HG03521 (cell line): ENCODE measurements around the gene GPC3.
"Not testable (repeated sequence)": the region's sequence is repeated elsewhere in the genome, so short reads cannot be mapped to it uniquely, and the experiment has no call there.

Experiments used
- ATAC-seq: cut with Tn5 transposase; IDR thresholded peaks from one replicate; pipeline ENCODE4 v1.9.1; 2021; ENCODE audit warnings: mild to moderate bottlenecking, moderate library complexity; ENCODE audit not compliant: unreplicated experiment

Gene GPC3

DNA sequence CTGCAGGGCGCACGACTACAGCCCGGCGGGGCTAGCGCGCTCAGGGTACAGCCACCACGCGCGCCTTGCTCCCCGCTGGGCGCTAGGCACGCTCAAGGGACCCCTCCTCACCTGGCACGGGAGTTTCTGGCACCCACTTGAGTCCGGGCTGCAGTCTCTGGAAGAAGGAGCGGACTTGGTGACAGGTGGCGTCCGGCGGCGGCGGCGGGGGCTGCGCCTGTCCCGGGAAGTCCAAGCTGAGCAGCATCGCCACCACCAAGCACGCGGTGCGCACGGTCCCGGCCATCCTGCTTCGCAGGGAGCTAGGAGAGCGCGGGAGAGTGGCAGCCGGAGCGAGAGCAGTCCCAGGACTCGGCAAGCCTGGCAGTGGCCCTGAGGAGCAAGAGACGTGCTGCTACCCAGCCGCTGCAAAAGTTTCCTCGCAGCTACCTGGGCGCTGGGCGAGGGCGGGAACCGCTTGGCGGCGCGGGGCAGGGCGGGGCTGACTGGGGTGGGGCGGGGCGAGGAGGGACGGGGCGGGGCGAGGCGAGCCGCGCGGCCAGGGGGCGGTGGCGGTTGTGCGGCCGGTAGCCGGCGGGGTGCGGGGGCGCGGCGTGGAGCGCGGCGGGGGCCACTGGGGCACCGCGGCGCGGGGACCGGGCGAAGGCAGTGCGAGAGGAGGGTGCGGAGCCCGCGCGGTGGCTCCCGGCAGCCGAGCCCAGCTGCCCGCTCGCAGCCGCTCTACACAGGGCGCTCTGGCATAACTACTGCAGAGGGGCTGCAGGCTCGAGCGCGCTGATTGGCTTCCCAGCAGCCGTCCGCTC lies at the start of gene GPC3:
TSS of gene GPC3 (minus strand) at position 431 of the 803 bp plus-strand sequence.
- ATAC-seq = peak; percentile 70

DNA sequence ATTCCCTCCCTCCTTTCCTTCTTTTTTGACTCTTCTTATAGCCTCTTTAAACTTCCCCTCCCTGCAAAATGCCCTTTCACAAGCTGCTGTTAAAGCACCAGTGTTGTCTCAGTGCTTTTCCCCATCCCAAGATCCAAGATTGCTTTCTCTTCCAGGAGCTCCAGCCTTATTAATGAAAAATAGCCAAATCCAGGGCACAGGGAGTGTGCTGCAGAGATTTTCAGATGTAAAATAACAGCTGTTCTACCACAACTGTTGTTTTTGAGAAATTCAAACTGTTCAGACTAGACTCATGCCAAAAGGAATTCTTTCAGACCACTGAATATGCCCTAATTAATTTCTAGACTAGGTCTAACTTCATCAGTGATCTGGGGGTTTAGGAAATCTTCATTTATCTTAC lies 47.0 kb upstream of the GPC3 start:
- no peak for ATAC-seq

DNA sequence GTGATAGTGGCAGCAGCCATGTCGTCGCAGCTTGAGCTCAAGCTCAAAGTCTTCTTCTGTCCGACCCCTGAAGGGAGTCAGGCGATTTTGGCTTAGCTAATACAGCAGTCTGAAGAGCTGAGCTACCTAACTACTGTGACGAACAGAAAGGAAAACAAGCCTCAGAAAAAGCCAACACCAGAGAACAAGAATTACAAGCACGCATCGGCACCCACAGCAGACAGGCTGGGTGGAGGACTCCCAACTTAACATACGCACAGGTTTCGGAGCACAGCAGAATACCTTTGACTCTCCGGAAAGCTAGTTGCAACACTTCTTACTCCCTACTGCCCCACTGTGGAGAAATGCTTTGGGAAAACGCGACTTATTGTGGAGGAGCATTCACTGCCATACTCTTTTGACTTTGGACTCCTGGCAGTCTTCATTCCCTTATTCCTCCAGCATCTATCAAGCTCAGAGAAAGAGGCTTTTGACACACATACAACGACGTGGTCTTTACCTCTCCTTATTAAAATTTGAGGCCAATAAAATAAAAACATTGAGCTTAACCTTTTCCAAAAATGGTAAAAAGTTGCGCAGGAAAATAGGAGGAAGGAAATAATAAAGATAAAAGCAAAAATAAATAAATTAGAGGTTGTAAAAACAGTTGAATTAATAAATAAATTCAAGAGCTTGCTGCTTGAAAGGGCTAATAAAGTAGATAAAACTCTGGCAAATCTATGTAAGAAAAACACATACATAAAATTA lies 41.3 kb upstream of the GPC3 start:
- ATAC-seq = no peak

DNA sequence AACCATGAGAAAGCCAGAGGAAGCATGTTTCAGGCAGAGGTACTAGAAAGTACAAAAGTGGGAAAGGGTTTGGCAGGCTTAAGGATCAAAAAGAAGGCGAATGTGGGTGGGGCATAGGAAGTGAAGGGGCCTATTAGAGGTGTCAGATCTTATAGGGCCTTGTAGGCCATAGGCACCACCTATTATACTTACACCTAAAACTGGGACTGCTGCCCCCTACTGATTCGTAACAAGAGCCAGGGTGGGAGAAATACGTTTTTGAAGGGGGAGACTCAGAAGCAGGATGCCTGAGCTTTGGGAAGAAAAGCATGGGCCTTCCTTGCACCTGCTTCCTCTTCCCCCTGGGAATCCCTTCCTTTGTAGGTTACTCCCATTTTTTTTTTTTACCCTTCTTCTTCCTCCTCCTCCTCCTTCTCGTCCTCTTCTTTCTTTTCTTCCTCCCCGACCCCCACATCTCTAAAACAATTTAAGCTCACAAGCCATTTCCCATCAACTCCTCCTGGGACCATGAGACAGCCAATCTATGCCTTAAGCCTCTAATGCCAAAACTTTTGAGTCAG lies 40.7 kb upstream of the GPC3 start:
- no peak for ATAC-seq

DNA sequence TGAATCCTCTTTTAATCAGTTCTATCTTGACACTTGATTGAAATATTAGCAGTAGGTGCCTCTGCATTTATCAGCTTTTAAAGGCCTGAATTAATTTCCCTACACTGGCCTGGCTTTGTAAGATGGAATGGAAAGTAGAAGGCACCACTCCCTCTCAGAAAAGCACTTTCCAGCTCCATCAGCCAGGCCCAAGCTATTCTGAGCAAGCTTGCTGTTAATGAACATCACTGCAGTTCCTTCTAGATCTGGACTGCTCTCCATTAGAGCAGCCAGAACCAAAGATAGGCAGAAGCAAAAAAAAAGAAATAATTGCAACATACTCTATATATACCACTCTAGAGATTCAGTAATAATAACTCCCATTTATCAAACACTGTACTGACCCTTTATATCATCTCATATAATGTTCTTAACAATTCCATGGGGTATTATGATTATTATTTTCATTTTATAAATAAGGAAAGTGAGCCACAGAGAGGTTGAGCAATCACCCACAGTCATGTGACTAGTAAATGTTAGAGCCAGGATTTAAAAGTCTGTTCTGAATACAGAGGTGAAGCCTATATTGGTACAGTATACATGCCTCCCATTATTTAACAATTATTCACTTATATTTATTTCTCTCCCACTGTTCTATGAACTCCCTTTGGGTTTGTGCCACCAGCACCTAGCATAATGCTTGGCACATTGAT lies 39.4 kb upstream of the GPC3 start:
- no peak for ATAC-seq

DNA sequence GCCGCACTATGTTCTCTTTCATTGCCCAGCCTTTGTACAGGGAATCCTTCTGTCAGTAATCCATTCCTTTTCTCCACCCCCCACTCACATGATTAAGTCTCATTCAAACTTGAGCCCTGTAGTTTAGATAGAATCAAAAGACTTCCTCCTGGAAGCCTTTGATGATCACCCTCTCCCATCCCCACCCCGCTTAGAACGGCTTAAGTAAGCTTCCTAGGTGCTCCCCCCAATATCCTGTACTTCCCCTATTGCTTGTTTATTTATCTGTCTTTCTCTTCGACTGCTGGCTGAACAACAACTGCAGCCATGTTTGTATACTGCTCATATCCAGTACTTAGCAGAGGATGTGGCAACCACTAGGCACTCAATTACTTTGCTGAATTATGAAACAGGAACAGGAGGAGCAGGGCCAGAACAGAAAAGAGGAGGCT lies 38.5 kb upstream of the GPC3 start:
- ATAC-seq = no peak

DNA sequence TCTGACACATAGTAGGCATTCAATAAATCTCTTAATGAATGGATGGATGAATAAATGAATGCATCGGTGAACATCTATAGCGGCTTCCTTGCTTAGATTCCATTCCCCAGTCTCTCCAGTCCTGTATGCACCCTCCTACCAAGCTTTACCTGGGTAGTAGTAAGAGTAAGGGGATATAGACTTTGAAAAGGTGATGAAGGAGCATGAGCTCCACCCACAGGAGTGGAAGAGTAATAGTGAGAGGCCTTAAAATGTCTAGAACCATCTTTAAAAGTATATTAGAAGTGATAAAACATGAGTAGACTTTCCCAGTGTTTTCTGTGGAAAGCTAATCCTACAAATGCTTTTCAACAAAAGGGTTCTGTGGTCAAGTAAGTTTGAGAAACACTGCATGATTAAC lies 35.5 kb upstream of the GPC3 start:
- no peak for ATAC-seq

DNA sequence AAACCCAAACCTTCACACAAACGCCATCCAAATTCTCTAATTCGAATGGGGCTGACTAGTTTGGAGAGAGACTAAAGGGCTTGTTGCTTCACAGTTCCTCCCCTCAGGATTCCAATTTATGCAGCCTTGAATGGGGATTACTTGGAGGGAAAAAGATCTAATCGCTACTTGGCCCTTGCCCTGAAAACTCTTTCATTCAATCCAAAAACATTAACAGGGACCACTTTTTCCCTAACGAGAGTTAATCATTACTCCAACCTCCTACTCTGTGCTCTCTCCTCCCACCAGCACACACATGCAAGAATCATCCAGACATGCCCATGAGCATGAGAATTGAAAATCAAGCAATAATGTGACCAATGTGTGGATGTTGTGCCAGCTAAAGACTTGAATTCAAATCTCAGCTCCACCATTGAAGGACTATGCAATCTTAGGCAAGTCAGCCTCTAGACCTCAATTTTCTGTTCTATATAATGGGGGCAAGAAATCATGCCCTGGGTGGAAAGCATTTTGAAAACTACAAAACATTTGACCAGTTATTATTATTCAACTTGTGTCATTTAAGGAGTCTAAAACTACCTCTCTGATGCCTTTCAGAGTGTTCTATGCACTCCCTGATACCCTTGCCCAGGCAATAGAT lies 34.3 kb upstream of the GPC3 start:
- no peak for ATAC-seq

DNA sequence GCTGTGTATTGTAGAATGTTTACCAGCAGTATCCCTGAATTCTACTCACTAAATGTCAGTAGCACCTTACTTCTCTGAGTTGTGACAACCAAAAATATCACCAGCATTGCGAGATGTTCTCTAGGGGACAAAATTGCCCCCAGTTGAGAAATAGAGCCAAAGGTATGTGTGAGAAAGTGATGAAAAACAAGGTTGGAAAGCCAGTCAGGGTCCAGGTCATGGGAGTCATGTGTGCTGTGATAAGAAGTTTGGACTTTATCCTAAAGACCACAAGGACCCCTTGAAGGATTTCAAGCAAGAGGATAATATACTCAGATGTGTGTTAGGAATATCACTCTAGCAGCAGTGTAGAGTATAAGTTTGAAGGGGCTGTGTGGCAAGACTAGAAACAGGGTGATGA lies 30.9 kb upstream of the GPC3 start:
- ATAC-seq = not testable (repeated sequence)

DNA sequence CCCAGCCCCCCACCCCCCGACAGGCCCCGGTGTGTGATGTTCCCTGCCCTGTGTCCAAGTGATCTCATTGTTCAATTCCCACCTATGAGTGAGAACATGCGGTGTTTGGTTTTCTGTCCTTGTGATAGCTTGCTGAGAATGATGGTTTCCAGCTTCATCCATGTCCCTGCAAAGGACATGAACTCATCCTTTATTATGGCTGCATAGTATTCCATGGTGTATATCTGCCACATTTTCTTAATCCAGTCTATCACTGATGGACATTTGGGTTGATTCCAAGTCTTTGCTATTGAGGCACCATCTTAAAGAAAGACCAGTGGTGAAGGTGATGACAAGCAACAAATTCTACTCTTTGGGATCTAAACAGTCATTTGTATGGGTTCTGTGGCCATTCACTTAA lies 30.1 kb upstream of the GPC3 start:
- ATAC-seq = not testable (repeated sequence)

DNA sequence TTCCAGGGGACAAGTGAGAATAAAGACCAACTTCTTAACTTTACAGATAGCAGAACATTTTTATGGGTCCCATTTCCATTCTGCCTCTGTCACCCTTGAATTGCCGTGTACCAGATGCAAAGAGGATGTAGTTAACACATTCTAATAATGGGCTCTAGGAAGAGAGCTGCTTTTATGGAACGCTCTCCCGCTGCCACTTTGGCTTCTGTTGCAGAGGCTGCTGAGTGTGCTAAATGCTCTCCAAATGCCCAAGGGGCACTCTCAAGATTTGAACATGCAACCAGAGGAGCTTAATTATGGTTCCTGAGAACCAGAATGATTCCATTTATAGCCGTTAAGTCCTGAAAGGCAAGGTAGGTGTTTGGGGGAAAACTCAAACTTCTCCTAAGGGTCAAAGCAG lies 28.1 kb upstream of the GPC3 start:
- ATAC-seq = no peak

DNA sequence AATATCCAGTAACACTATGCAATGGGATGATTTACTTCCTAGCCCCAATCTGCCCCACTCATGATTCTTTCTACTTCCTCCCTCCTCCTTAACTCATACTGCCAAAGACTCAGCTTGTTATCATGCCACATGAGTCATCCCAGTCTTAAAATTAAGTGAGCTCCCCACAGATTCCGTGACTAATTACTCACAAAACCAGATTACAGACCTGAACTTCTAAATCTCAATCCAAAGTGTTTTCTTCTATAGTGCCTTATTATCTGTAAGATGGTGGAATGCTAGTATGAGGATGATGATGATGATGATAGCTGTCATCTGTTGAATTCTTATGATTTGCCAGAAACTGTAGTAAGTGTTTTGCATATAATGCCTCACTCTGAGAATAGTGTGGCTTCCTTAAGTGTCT lies 27.7 kb upstream of the GPC3 start:
- ATAC-seq = no peak

DNA sequence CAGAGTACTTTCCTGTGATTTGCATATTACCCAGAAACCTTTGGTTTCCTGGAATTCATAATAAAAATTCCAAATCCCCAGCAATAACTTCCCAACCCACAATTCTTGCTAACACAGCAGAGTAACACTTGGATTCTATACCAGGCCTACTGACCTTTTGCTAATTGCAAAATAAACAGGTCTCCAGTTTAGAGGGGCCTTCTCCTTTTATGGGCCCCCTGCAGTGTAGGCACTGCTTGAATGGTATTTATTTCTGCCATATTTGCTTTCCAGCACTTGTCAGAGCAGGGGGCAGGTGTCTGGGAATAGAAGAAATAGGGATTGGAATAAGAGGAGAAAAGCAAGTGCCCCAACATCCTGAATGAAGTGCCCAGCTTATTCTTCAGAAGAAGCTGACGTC lies 25.3 kb upstream of the GPC3 start:
- no peak for ATAC-seq

DNA sequence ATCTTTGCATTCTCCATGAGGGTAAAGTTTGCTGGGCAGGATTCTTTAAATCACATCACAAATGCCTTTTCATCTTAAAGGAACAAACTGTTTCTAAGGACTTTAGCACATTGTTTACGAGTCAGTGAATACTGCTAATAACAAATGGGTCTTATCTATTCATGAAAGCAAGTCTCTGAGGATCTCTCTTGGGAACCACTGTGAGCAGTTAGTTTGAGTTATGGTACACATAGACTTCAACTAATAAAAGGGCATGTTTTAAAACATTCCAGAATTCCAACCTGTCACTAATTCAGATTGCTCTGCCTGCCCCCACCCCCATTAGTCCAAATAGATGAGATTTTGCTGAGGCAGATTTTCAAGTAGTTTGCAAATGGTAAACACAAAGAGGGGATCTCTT lies 22.3 kb upstream of the GPC3 start:
- no peak for ATAC-seq

DNA sequence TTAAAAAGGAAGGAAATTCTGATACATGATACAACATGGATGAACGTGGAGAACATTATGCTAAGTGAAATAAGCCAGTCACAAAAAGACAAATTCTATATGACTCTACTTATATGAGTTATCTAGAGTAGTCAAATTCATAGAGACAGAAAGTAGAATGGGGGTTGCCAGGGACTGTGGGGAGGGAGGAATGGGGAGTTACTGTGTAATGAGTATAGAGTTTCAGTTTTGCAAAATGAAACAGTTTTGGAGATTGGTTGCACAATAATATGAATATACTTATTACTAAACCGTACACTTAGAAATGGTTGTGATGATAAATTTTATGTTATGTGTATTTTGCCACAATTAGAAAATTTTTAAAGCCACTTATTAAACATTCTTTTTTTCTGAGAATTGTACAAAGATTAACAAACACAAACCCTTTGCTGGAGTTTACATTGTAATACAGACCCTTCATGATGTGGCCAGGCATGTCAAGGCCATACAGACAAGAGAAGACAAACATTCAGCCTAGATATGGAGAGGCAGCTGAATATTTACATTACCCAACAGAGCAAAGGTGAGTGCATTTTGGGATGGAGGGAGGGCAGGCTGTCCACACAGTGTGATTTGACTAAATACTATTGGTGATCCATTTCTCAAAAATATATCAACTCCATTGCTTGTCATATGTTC lies 21.2 kb upstream of the GPC3 start:
- no peak for ATAC-seq

DNA sequence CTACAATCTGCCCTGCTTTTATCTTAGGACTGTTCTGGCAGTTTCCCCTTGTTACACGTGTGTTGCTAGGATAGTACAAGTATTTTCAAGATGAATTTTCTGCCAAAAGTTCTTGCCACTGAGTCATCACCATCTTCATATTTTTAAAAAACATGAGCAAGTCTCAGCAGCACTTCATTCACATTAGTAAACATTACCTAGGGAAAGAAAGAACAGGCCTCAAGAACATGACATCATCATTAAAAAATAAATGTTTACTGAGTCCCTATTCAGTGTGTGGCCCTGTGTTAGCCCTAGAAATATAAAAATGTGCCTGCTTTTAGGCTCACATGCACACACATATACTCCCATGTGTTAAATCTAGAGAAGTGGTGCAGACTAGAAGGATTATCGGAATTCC lies 18.7 kb upstream of the GPC3 start:
- ATAC-seq = no peak

DNA sequence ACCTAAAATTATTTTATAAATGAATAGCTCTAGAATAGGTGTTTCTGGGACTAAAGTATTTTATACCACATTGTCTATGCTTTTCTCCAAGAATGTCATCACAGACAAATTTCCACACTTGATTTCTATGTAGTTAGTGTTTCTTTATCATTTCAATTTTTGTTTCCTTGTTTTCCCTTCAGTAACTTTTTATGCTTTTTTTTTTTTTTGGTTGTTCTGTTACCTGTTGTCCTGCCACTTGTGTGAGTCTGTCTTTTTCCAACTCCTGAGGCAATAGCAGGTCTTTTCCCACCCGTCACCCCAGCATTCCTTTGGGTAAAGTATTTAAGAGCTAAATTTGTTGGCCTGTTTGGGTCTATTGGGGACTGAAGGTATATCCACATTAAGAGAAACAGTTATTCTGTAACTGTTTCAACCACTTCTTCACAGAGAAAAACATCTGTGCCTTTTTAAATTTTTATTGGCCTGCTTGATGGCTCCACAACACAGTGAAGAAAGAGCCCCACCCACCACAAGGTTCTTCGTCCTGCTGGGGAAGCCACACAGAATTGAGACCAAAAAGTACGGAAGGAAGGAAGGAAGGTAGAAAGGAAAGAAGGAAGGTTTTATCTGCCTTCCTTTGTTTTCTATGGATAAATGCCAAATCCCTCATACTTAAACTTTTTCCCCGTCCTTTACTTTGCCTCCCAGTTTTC lies 17.7 kb upstream of the GPC3 start:
- no peak for ATAC-seq

DNA sequence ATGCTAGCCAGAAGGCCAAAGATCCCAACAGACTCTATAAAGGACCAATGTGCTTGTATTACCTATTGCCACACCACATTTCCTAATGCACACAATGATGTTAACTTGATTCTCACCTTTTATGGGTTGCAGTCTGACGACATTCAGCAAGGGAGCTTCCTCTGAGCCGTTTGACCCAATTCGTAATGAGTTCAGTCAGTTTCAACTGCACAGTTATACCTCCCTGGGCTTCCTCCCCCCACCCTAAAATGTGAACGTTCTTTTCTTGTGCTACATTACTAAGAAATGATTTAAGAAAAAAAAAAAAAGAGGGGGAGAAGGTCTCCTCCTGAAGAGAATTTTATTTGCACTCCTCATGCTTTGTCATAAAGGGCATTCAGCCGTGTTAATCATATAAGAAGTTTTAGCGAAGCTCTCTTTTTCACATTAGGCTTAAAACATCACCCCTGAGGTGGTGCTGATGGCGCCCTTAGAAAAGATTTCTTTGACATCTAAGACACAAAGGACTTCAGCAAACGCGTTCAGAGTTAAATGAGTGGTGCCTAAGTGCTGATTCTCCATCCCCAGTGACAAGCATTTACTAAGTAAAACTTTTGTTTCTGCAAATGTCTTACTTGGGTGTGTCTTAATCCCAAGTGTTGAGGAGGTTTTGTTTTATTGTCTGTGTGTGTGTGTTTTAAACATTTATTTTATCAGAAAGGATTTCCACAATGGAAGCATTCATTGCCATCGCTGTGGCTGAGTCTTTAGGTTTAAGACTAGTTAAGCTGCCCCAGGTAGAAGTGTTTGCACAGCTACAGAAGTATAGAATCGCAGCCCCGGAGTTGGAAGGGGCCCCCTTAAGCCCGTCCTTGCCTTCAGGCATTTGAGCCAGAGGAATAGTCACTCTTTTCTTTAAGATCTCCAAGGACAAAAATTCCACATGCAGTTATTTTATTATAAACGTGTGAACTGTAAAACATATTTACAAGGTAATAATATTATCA lies 15.2 kb upstream of the GPC3 start:
- no peak for ATAC-seq
